Activated T-helper 1 cell treated with anti-CD3 and anti-CD28 coated beads, Interleukin-2, amount 50 U/mL, for 16 hours (primary cell): Measurements from ENCODE around the gene POU2F1.

Source experiments
- DNase-seq, 2 donors: peaks; one replicate each; pipeline ENCODE4 v3.0.0-alpha.2; 2020; ENCODE audit warnings: low read depth in 1 of 2, low spot score in 1 of 2

Gene POU2F1

GRCh38 chr1:167360120-167360519 is 139.4 kb downstream of the POU2F1 start:
- no peak for DNase-seq

DNA sequence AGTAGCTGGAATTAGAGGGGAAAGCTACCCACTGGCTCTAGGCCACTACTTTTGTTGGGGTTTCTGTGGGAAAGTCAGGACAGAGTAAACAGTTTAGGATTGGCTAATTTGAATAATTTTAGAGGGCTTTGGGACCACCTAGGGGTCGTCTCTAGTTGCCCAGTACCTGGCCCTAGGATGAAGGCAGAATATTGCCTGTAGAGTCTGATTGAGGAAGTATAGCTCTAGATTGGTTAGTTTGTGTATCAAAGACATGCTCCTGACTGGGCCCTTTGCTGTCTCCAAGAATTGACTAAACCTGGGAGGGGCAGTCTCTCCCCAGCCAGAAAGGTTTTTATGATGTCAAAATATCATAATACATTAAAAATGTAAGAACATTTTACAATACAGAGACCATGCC is 142.0 kb downstream of the POU2F1 start:
- DNase-seq: no peak

DNA sequence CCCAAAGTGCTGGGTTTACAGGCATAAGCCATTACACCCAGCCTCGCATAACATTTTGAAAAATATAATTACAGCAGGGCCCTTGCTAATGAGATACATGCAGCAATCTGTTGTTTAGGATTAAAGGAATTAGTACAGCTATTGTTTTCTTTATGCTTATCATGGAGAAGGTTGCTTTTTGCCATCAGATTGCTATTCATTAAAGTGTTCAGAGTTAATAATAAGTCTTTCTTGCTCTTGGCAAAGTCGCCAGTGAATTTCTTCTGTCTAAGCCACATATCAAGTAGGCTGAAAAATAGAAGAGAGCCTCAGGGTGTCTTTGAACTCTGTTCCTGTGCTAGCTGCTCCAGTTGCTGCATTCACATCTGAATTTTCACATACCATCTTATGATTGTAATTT is 144.1 kb downstream of the POU2F1 start:
- DNase-seq: no peak

DNA sequence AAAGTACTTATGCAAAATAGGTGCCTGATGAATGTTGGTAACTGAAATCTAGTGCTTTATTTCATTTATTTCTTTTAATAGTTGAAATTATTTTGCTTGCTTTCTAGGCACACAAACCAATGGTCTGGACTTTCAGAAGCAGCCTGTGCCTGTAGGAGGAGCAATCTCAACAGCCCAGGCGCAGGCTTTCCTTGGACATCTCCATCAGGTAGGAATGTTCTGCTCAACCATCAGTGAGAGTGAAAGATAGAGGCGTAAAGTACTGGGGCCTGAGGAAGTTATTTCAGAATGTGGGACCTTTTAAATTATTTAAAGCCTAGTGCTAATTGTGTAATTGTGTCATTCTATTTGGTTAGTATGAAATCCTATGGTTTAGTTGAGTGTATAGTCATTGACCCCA is 144.7 kb downstream of the POU2F1 start:
- no peak for DNase-seq

DNA sequence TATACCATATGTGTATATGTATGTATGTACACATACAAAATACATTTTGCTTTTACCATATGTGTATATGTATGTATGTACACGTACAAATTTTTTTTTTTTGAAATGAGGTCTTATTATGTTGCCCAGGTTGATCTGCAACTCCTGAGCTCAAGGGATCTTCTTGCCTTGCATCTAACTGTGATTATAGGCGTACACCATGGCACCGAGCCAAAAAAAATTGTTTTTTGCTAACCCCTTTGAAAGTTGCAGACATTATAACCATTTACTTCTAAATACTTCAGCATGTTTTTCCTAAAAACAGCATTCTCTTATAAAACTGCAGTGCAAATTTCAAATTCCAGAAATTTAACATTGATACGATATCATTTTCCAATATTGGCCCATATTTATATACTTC is 147.0 kb downstream of the POU2F1 start:
- DNase-seq: no peak

DNA sequence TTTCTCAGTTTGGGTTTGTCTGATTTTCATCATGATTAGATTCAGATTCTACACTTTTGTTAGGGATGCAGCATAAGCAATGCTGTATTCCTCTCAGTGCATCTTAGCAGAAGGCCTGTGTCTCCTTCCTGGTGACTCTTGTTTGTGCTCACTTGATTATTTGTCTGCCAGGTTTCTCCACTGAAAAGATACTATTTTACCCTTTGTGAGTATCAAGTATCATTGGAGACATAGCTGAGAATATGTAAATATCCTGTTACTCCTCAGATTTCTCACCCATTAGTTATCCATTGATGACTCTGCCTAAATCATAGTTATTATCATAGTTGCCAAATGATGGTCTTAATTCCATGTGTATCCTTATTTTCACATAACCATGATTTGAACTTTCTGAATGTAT is 148.5 kb downstream of the POU2F1 start:
- DNase-seq: no peak

GRCh38 chr1:167369933-167370332 is 149.2 kb downstream of the POU2F1 start:
- no peak for DNase-seq

- DNase-seq: no peak
These were observed 150.3 kb downstream of the POU2F1 start for GRCh38 chr1:167371030-167371429.

DNA sequence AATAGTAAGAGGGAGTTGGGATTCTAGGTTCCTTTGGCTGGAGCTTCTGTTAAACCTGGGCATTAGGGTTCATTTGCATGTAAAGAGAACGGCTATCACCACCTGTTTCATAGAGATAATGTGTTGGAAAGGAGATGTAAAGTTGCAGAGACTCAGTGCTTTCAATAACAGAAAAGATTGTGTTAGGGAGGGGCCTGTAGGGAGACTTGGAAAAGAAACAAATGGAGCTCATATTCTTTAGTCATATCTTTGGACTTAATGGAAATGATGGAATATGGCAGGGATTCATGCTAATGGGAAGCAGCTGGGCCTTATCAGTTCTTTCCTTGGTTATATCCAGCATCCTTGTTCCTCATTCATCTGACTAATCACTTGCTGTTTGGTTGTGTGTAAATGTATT is 152.7 kb downstream of the POU2F1 start:
- no peak for DNase-seq

- no peak for DNase-seq
These were observed 153.3 kb downstream of the POU2F1 start for GRCh38 chr1:167373986-167374385.

DNA sequence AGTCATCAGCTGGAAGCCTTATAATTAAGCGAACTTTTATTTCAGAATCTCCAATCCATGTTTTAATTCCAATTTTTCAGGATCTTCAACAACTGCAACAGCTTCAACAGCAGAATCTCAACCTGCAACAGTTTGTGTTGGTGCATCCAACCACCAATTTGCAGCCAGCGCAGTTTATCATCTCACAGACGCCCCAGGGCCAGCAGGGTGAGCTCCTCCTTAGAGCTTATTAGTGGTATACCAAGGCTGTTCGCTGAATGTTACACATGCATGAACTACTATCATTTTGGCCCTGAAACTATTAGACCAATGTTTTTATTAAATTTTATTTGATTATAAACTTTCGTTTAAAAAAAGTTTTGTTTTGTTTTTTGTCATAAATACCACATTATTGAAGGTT is 155.3 kb downstream of the POU2F1 start:
- DNase-seq: no peak

- no peak for DNase-seq
These were observed 166.7 kb downstream of the POU2F1 start for GRCh38 chr1:167387251-167387910.

DNA sequence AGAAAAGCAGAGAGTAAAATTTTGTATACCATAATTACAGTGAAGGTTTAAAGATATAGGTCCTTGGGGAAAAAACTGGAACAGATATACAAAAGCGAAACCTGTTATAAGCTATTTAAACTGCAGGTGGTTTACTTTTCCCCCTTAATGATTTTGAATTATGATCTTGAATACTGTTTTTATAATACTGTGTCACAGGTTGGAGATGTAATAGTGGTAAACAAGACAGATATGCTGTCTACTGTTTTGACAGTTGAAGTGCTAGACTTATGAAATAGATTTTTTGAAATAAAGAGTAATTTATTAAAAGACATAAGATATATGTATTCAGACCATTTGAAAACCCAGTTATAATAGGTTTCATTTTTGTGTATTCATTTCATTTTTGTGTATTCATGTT is 168.3 kb downstream of the POU2F1 start:
- no peak for DNase-seq

DNA sequence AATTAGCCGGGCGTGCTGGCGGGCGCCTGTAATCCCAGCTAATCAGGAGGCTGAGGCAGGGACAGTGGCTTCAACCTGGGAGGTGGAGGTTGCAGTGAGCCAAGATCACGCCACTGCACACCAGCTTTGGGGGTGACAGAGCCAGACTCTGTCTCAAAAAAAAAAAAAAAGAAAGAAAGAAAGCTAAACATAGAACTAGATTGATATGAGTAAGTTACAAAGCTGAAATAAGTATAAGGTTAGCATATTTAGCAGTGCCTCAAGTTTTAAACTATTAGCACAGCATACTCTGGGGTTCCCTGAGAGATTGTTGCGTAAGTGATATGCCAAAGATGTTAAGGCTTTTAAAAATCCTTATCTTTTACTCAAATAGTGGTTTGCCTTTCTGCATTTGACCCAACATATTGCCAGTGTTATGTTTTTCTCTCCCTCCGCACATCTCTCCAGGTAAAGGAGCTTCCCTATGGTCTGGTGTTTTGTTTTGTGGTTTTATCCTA is 171.6 kb downstream of the POU2F1 start:
- DNase-seq: no peak

DNA sequence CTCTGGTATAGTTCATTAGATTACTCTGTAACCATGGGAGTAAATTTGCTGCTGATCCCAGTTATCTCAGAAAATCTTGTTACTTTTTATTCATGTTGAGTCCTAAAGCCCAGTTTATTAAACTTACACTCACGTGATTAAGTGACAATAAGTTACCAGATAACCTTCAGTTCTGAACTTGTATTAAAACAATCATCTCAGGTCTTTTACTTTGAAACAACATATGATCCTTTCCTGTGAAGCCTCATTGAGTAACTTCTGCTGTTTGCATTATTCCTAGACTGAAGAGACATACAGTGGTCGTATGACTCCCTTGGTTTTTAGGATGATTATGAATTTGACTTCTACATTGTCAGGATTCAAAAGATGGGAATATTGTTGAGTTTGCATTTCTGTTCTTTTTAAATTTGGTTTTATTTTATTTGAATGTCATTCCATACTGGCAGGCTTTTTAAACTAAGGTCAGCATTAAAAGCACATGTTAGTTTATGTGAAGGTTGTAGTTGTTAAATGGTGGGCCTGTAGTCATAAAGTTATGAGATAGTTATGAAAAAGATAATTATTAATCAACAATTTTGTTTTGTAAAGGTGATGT is 179.8 kb downstream of the POU2F1 start:
- no peak for DNase-seq

DNA sequence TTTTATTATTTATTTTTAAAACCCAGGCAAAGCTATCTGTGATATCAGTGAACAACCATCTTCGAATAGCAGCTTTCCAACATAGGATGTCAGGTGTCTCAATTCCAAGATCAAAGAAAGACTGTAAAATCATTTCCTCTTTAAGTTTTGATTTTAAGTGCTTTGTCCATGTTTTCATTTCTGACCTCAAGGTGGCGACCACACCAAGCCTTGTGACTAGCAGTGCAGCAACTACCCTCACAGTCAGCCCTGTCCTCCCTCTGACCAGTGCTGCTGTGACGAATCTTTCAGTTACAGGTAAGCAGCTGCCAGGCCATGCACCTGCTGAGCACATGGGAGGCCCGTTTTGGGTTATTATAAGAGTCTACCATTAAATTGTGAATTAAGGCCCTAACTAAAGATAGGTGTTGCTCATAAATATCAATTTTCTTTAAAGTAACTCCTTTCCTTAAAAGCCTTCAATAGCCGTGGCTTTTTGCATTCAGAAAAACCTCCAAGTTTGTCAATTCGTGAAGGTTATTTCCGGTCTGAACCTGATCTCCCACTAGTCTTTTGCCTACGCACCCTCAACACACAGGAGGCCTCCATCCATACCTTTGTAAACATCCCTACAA is 180.7 kb downstream of the POU2F1 start:
- peak; percentile 9 to 17 for DNase-seq

DNA sequence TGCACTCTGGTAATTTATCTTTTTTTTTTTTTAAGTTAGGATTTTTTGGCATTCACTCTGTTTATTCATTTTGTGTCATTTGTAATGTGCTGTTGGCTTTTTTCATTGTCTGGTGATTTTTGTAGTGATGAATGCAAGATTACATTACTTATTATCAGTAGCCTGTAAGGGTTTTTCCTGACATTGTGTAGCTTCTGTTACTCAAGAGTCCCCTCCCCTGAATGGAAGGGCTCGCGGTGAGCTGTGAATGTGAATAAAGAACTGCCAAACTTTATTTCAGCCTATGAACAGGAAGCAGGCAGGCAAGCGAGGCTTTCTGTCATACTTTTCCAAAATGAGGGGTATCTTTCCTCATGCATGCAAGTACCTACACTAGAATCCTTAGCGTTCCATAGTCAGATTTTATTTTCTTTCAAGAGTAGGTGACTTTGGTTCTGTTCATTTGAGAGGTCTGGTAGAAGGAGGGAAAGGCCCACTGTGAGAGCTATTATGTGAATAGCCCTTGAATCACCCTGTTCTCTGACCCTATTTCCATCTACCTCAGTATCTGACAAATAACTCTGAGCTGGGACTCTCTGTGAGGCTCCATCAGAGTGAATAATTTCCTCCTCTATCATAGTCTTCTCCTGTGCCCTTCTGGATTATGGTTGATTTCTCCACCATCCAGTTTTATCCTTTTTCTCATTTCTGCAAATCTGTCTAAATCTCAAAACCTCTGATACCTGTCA is 183.6 kb downstream of the POU2F1 start:
- no peak for DNase-seq

- DNase-seq: no peak
These were observed 184.2 kb downstream of the POU2F1 start for GRCh38 chr1:167404908-167405307.

- no peak for DNase-seq
These were observed 187.7 kb downstream of the POU2F1 start for GRCh38 chr1:167408355-167408754.

DNA sequence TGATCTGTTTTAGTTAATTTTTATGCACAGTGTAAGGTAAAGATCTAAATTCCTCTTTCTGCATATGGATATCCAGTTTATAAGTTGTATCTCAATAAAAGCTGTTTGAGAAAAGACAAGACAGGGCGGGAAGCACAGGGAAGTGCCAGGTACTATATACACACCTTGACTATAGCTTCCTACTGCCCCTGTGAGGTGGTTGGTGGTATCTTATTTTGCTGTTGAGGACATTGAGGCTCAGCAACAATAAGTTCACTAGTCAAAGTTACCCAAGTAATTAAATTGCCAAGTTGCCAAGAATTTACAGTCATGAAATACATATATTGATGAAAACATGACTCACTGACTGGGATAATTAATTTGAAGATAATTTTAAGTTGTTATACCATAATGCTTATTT is 188.5 kb downstream of the POU2F1 start:
- DNase-seq: no peak

- DNase-seq: no peak
These were observed 191.4 kb downstream of the POU2F1 start for GRCh38 chr1:167412072-167412471.

DNA sequence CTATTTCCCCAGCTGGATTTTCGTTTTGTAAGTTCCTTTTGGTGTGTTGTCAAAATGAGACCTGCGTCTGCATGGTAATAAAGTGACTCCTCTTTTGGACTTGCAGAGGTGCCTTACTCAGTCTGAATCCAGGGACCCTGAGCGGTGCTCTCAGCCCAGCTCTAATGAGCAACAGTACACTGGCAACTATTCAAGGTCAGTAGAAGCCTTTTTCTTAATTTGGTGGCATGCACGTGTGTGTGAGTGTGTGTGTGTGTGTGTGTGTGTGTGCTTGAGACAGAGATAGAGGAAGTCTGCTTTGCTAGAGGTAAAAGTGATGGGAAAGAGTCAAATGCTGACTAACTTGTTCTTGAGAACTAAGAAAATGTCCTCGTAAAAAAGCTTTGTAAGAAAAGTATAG is 192.2 kb downstream of the POU2F1 start:
- no peak for DNase-seq
